Measurements from ENCODE around the gene ACKR3. TPM values are rescaled to one million over a fixed set of nuclear protein-coding genes. Genes with fewer than 3 reads are reported as not detected.

Gene ACKR3
- total RNA-seq, 1 experiment from 2014 or later: 3.9 TPM

DNA sequence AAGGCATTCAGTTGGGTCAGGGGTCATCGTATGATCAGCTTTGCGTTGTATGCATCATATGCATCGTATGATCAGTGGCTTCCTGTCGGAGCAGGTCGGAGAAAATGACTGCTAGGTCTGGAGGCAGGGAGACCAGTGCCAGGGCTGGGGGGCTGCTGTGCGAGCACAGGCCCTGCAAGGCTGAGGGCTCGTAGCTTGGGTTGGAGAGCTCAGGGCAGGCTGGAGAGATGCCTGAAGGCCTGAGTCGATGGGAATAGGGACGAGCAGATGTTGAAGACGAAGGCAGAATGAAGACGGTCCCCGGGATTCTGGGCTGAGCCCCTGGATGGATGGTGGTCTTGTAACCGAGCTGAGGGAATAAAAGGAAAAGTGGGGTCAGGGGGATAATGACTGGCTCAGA is 25.3 kb upstream of the ACKR3 start:
- no peak overlapping the region for H3K4me3 Mint-ChIP-seq (ENCODE audit: unreplicated experiment)
- Histone ChIP-seq H3K9me3 (no peaks in the 10 kb centered on the region), H3K4me1 (no peaks in the 10 kb centered on the region), H3K4me3 (ENCODE audit: low read depth, low read length) (no peak overlapping the region), H3K27me3 (replicated peaks; ENCODE audit: control insufficient read depth, insufficient read depth, low read length) (no peaks in the 10 kb centered on the region; the same call in 1 of the 2 replicates), H3K36me3 (ENCODE audit: control insufficient read depth, insufficient read depth, low read length) (no peaks in the 10 kb centered on the region)
- no peaks in the 10 kb centered on the region for H3K27me3 Mint-ChIP-seq (ENCODE audit: insufficient read depth, unreplicated experiment)
- intact Hi-C loops (cut with micrococcal nuclease; ENCODE audit: unreplicated experiment): no loop called here
- no peaks in the 10 kb centered on the region for H3K9me3 Mint-ChIP-seq (ENCODE audit: unreplicated experiment)
- no peaks in the 10 kb centered on the region for H3K4me1 Mint-ChIP-seq (ENCODE audit: low read depth, unreplicated experiment)
- no TSS peak for BruUV-seq (replicated peaks)
- ChIA-PET POLR2A (interaction anchor here (0.7 kb wide), 1 partner anchor 165 kb away, joined by 3 read pairs; no protein-coding TSS in a partner anchor), CTCF (no interaction called here)
- no peaks in the 10 kb centered on the region for H3K36me3 Mint-ChIP-seq (ENCODE audit: insufficient read depth, unreplicated experiment)
- no peak overlapping the region for H3K27ac Mint-ChIP-seq (ENCODE audit: unreplicated experiment)
- TF ChIP-seq CTCF (IDR thresholded peaks at IDR 0.05; ENCODE audit: insufficient read depth in 1 of 2, low read depth in 1 of 2, low read length in 1 of 2, severe bottlenecking in 1 of 2, unreplicated experiment in 1 of 2): no peak
- DNase-seq: no peak

DNA sequence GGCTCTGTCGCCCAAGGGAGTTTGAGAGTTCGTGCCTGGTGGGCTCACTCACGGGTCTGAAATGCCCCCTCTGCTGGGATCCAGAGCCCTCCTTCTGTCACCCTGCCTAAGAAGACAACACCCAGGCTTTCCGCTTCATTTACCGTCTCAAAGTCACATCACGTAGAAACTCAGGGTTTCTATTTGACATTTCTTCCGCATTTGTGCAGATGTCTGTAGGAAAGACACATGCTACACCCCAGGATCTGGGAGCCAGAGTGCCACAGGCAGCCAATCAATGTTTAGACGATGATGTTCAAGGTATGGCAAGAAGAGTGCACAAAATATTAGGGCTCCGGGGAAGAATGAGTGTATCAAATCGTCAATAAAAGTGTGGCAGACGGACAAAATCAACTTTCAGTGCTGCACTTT is 24.4 kb upstream of the ACKR3 start:
- H3K27me3 ChIP-seq (replicated peaks; ENCODE audit: control insufficient read depth, insufficient read depth, low read length): no peaks in the 10 kb centered on the region; the same call in 1 of the 2 replicates
- intact Hi-C loops (cut with micrococcal nuclease; ENCODE audit: unreplicated experiment): no loop called here
- H3K9me3 Mint-ChIP-seq (ENCODE audit: unreplicated experiment): no peaks in the 10 kb centered on the region
- no peaks in the 10 kb centered on the region for H3K27me3 Mint-ChIP-seq (ENCODE audit: insufficient read depth, unreplicated experiment)
- no peak for DNase-seq
- H3K4me3 ChIP-seq (ENCODE audit: low read depth, low read length): no peak overlapping the region
- ChIA-PET POLR2A (no interaction called here), CTCF (no interaction called here)
- H3K36me3 Mint-ChIP-seq (ENCODE audit: insufficient read depth, unreplicated experiment): no peaks in the 10 kb centered on the region
- no peaks in the 10 kb centered on the region for H3K36me3 ChIP-seq (ENCODE audit: control insufficient read depth, insufficient read depth, low read length)
- H3K4me1 Mint-ChIP-seq (ENCODE audit: low read depth, unreplicated experiment): no peaks in the 10 kb centered on the region
- no peak for TF ChIP-seq CTCF (IDR thresholded peaks at IDR 0.05; ENCODE audit: insufficient read depth in 1 of 2, low read depth in 1 of 2, low read length in 1 of 2, severe bottlenecking in 1 of 2, unreplicated experiment in 1 of 2)
- no TSS peak for BruUV-seq (replicated peaks)
- no peaks in the 10 kb centered on the region for H3K4me1 ChIP-seq
- no peaks in the 10 kb centered on the region for H3K9me3 ChIP-seq
- H3K27ac Mint-ChIP-seq (ENCODE audit: unreplicated experiment): no peak overlapping the region
- no peak overlapping the region for H3K4me3 Mint-ChIP-seq (ENCODE audit: unreplicated experiment)

DNA sequence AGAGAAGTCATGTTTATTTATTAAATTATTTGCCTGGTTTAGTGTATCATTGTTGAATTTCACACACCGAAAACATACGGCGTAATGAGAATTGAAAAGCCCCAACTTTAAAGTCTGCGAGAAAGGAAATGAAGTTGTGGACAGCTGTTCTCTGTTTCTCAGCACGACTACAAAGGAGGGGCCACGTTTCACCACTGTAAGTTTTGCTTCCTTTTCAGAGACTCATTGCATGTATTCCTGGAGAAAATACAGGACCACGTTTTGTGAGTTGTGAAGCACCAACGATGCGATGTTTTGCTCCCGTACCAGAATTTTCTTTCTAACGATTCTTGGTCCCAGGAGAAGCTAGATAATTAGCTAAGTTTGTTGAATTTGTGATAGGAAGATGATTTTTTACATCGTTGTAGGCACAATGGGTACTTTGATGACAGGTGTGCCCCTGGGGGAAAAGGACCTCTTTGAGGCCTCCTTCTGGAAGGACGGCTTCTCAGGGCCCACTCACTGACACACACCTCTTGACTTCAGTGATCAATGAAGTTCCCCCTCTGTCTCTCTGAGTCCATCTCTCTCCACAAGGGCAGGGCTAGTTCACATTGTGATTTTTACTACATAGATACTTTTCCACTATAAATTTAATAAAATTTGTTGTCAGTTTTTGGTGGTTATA is 23.7 kb upstream of the ACKR3 start:
- Histone ChIP-seq H3K27me3 (replicated peaks; ENCODE audit: control insufficient read depth, insufficient read depth, low read length) (no peaks in the 10 kb centered on the region; the same call in 1 of the 2 replicates), H3K36me3 (ENCODE audit: control insufficient read depth, insufficient read depth, low read length) (no peaks in the 10 kb centered on the region), H3K9me3 (no peaks in the 10 kb centered on the region), H3K4me3 (ENCODE audit: low read depth, low read length) (no peak overlapping the region), H3K4me1 (no peaks in the 10 kb centered on the region)
- H3K36me3 Mint-ChIP-seq (ENCODE audit: insufficient read depth, unreplicated experiment): no peaks in the 10 kb centered on the region
- H3K27ac Mint-ChIP-seq (ENCODE audit: unreplicated experiment): no peak overlapping the region
- CTCF ChIA-PET: no interaction called here
- DNase-seq: no peak
- intact Hi-C loops (cut with micrococcal nuclease; ENCODE audit: unreplicated experiment): no loop called here
- POLR2A ChIA-PET: interaction anchor here (0.7 kb wide), 1 partner anchor 36 kb away, joined by 3 read pairs; no protein-coding TSS in a partner anchor
- no TSS peak for BruUV-seq (replicated peaks)
- H3K4me3 Mint-ChIP-seq (ENCODE audit: unreplicated experiment): no peak overlapping the region
- TF ChIP-seq CTCF (IDR thresholded peaks at IDR 0.05; ENCODE audit: insufficient read depth in 1 of 2, low read depth in 1 of 2, low read length in 1 of 2, severe bottlenecking in 1 of 2, unreplicated experiment in 1 of 2): no peak
- H3K4me1 Mint-ChIP-seq (ENCODE audit: low read depth, unreplicated experiment): no peaks in the 10 kb centered on the region
- no peaks in the 10 kb centered on the region for H3K9me3 Mint-ChIP-seq (ENCODE audit: unreplicated experiment)
- no peaks in the 10 kb centered on the region for H3K27me3 Mint-ChIP-seq (ENCODE audit: insufficient read depth, unreplicated experiment)

Data from Caco-2 (cell line).